Muscle of leg (tissue), 11 donors: ENCODE results near the gene MAPK9. TPM values are rescaled to one million over a fixed set of nuclear protein-coding genes. Genes with fewer than 3 reads are reported as not detected.

Source experiments
- DNase-seq: peaks from one replicate; pipeline ENCODE4 v3.0.0; 2013
- H3K27ac ChIP-seq: one replicate; pipeline ENCODE4 v1.5.1; 2013; ENCODE audit warnings: mild to moderate bottlenecking, low read length, control low read depth
- H3K27me3 ChIP-seq: one replicate; pipeline ENCODE4 v1.6.1; 2013; ENCODE audit warnings: low read length; ENCODE audit not compliant: control insufficient read depth, insufficient read depth
- H3K36me3 ChIP-seq: one replicate; pipeline ENCODE4 v1.6.1; 2013; ENCODE audit warnings: low read length; ENCODE audit not compliant: control insufficient read depth, insufficient read depth
- H3K4me1 ChIP-seq: one replicate; pipeline ENCODE4 v1.6.1; 2013; ENCODE audit warnings: low read length; ENCODE audit not compliant: control insufficient read depth, insufficient read depth
- H3K4me3 ChIP-seq: one replicate; pipeline ENCODE4 v1.5.1; 2013; ENCODE audit warnings: low read length, control low read depth
- H3K9me3 ChIP-seq: replicated peaks from 2 replicates; pipeline ENCODE4 v1.6.1; 2013; ENCODE audit warnings: low read depth, low read length; ENCODE audit not compliant: control insufficient read depth
- WGBS: methylation state at CpG from one replicate; pipeline ENCODE4 v1.1.5; 2013; ENCODE audit warnings: missing lambda C conversion rate; ENCODE audit not compliant: insufficient coverage; 5-methylcytosine and 5-hydroxymethylcytosine counted together
- polyA plus RNA-seq, 8 donors: library from polyadenylated mRNA; unstranded; fragments of 120-200 nt; gene quantifications; one replicate each; pipeline versions ENCODE4 v1.2.1 to v1.2.3, GENCODE V29; 2013; ENCODE audit warnings: inconsistent platforms in 1 of 8, low replicate concordance in 1 of 8; ENCODE audit not compliant: insufficient read length in 8 of 8, insufficient read depth in 1 of 8
- total RNA-seq: library from RNA; stranded (reverse); fragments of 120-200 nt; gene quantifications from one replicate; pipeline ENCODE4 v1.2.4, GENCODE V29; 2013

Gene MAPK9
- total and polyA plus RNA-seq, 9 donors: 21.1 to 32.1 (median 29.4) TPM

GRCh38 chr5:180334751-180335613, 43.1 kb upstream of the MAPK9 start:
- H3K36me3 ChIP-seq: peaks cover 32% of the 10 kb centered on the region
- no peaks in the 10 kb centered on the region for H3K27me3 ChIP-seq
- H3K4me3 ChIP-seq: no peak overlapping the region
- no peaks in the 10 kb centered on the region for H3K9me3 ChIP-seq
- no peaks in the 10 kb centered on the region for H3K4me1 ChIP-seq
- H3K27ac ChIP-seq: no peak overlapping the region
- WGBS: 78% methylated on average over 9 of the region's 15 CpGs
- DNase-seq: no peak

DNA sequence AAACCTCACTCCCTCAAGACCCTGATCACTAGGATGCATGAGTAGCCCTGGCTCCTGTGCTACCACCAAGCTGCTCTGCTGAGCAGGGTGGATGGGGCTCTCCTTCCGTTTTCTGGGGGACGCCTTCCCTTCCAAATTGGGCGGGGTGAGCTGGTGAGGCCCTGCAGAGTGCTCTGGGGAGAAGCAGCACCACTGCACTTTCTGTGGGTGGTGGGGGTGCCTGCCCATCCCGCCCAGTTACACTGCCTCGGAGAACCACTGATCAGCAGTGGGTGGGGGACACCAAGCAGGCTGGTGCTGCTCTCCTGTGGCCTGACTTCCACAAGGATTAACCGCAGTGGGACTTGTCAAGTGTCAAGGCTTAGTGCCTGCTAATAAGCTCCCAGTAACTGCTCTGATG, 42.3 kb upstream of the MAPK9 start:
- Histone ChIP-seq H3K27me3 (no peaks in the 10 kb centered on the region), H3K27ac (no peak overlapping the region), H3K4me3 (no peak overlapping the region), H3K9me3 (no peaks in the 10 kb centered on the region), H3K4me1 (no peaks in the 10 kb centered on the region), H3K36me3 (peaks cover 40% of the 10 kb centered on the region)
- WGBS: 84% methylated on average over 5 of the region's 6 CpGs
- DNase-seq: no peak

DNA sequence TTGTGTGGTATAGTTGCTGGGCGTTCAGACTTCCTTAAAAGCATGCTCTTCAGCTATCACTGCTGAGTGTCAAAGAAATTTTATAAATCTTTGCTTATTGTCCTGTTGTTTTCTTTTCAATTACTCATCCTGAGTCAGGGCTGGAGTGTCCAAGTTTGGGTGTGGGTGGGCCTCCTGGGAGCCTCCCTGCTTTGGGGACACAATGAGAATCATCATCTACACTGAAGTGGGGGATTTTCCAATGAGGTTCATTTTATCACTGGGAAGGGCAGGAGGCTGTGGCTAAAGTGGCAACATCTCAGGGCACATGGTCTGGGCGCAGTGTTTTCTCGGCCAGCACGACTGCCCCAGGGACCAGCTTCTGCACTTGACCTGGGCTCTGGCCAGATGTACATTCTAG, 41.8 kb upstream of the MAPK9 start:
- Histone ChIP-seq H3K9me3 (no peaks in the 10 kb centered on the region), H3K36me3 (peaks cover 45% of the 10 kb centered on the region), H3K27me3 (no peaks in the 10 kb centered on the region), H3K4me3 (no peak overlapping the region), H3K4me1 (no peaks in the 10 kb centered on the region), H3K27ac (no peak overlapping the region)
- no peak for DNase-seq
- WGBS: 85% methylated on average over 3 of the region's 4 CpGs

DNA sequence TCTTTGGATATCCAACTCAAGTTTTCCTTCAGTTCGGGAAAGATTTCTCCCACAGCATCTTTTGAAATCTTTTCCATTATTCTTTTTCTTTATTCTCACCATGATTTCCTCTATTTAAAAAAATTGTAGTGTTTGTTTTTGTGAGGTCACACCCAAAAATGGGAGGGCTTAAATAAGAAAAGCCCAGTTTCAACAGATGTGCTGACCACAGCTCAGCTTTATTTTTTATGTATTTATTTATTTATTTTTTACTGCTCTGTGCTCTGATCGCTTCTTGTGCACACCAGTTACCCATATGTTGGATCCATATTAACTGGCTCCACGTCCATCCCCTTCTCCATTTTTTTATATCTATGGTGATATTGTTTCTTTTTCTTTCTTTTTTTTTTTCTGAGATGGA, 41.0 kb upstream of the MAPK9 start:
- no peak for DNase-seq
- WGBS: no CpG with 5 or more reads among the region's 3 CpGs
- Histone ChIP-seq H3K4me3 (no peak overlapping the region), H3K36me3 (peaks cover 51% of the 10 kb centered on the region), H3K9me3 (no peaks in the 10 kb centered on the region), H3K27me3 (no peaks in the 10 kb centered on the region), H3K27ac (no peak overlapping the region), H3K4me1 (no peaks in the 10 kb centered on the region)

DNA sequence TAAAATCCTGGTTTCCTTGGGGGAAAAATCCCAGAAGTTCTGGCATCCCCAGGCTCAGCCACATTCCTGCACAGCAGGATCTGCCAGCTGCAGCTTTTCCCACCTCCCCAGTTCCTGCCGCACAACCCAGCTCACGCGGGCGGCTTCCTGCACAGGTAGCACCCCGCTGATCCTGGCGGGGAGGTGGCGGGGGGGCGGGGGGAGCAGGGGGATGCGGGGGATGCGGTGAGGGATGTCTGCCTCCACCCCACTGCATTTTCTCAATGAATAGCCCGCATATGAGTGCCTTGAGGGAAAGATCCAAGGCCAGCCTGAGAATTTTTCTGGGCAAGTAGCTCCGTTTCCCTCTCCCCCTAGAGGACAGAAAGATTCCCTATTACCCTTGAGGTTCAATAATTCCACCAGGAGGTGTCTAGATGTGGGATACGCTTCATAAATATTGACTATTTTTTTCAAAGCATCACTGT, 40.2 kb upstream of the MAPK9 start:
- Histone ChIP-seq H3K4me3 (no peak overlapping the region), H3K4me1 (no peaks in the 10 kb centered on the region), H3K9me3 (no peaks in the 10 kb centered on the region), H3K27me3 (no peaks in the 10 kb centered on the region), H3K27ac (no peak overlapping the region), H3K36me3 (peaks cover 53% of the 10 kb centered on the region)
- WGBS: no CpG with 5 or more reads among the region's 13 CpGs
- no peak for DNase-seq

DNA sequence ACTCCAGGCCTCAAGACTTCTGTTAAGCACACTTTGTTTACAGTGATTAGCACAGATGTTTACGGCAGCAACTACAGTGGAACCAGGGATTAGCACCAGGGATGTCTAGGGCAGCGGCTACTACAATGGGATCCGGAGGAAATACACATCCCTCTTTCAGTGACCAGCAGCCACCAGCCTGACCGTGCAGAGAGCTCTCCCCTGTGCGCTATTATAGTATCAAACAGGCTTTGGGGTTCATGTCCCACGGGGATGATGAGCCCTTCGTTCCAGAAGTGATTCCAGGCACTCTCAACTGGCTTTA, 39.7 kb upstream of the MAPK9 start:
- Histone ChIP-seq H3K27me3 (no peaks in the 10 kb centered on the region), H3K4me3 (no peak overlapping the region), H3K4me1 (no peaks in the 10 kb centered on the region), H3K36me3 (peaks cover 53% of the 10 kb centered on the region), H3K27ac (no peak overlapping the region), H3K9me3 (no peaks in the 10 kb centered on the region)
- WGBS: 49% methylated on average over 5 of the region's 7 CpGs
- no peak for DNase-seq

DNA sequence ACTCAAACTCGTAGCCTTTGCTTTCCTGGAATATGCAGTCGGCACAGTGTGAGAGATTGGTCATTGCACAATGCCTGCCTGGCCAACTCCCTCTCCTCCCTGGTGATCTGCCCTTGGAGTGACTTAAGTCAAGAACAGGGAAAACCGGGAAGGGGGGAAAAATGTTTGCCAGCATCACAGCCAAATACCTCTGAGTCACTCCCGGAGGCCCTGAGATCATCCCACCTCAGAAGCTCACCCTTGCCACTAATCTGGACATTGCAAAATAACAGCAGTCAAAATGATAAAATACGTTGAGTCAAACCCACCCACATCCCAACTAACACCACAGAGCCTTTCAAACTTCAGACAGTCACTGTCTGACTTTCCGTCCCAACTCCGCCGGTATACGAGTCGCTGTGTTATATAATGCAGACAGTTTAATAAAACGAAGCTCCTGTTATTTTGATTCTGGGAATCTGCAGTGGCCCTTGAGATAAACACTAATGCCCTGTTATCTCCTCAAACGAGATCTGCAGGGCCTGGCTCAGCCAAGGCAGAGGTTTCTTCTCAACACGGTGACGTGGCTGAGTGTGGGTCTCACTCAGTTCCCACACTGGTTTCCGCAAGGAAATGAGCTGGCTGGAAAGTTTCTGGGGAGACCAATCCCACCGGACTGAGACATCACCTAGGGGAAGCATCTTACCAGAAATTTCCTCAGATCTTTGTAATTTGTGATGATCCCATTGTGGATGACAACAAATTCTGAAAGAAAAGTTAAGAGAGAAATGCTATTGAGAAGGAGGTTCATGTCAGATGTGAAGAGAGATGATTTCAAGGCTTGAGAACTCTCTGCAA, 39.1 kb upstream of the MAPK9 start:
- no peak overlapping the region for H3K4me3 ChIP-seq
- H3K27ac ChIP-seq: no peak overlapping the region
- 60% methylated on average over 8 of the region's 16 CpGs for WGBS
- no peaks in the 10 kb centered on the region for H3K4me1 ChIP-seq
- DNase-seq: no peak
- H3K9me3 ChIP-seq: no peaks in the 10 kb centered on the region
- H3K27me3 ChIP-seq: no peaks in the 10 kb centered on the region
- H3K36me3 ChIP-seq: peaks cover 51% of the 10 kb centered on the region

- no peak overlapping the region for H3K4me3 ChIP-seq
- no peaks in the 10 kb centered on the region for H3K27me3 ChIP-seq
- no peaks in the 10 kb centered on the region for H3K9me3 ChIP-seq
- peaks cover 45% of the 10 kb centered on the region for H3K36me3 ChIP-seq
- no peaks in the 10 kb centered on the region for H3K4me1 ChIP-seq
- DNase-seq: no peak
- no peak overlapping the region for H3K27ac ChIP-seq
- 67% methylated on average over 3 of the region's 5 CpGs for WGBS
Observed at GRCh38 chr5:180330270-180330648, 38.4 kb upstream of the MAPK9 start.

GRCh38 chr5:180329606-180330269, 37.9 kb upstream of the MAPK9 start:
- 87% methylated on average over 5 of the region's 8 CpGs for WGBS
- Histone ChIP-seq H3K27me3 (no peaks in the 10 kb centered on the region), H3K4me3 (no peak overlapping the region), H3K27ac (no peak overlapping the region), H3K9me3 (no peaks in the 10 kb centered on the region), H3K36me3 (peaks cover 41% of the 10 kb centered on the region), H3K4me1 (peaks cover 4% of the 10 kb centered on the region)
- DNase-seq: no peak

GRCh38 chr5:180329138-180329435, 37.2 kb upstream of the MAPK9 start:
- 86% methylated on average over 6 of the region's 7 CpGs for WGBS
- H3K4me3 ChIP-seq: no peak overlapping the region

More at GRCh38 chr5:180329138-180329435, 37.2 kb upstream of the MAPK9 start:
- no peaks in the 10 kb centered on the region for H3K27me3 ChIP-seq
- H3K4me1 ChIP-seq: peaks cover 11% of the 10 kb centered on the region
- DNase-seq: no peak
- peaks cover 37% of the 10 kb centered on the region for H3K36me3 ChIP-seq
- H3K9me3 ChIP-seq: no peaks in the 10 kb centered on the region
- H3K27ac ChIP-seq: no peak overlapping the region
